ENCODE data around the gene PCSK7. TPM values are rescaled to one million over a fixed set of nuclear protein-coding genes. Genes with fewer than 3 reads are reported as not detected.

PCSK7 gene
- total and polyA plus RNA-seq, 10 of the 15 experiments (the other 5 are each of a cell fraction or from before 2014, with no cell fraction given): 5.5 to 81.5 (median 51.6) TPM

GRCh38 chr11:117194267-117194666, 37.6 kb downstream of the PCSK7 start:
- WGBS (ENCODE audit: insufficient coverage, insufficient replicate concordance, low lambda C conversion rate, missing lambda C conversion rate): 96% methylated on average over 5 of the region's 5 CpGs
- peaks cover 12% of the 10 kb centered on the region for H3K4me1 ChIP-seq (ENCODE audit: control insufficient read depth, insufficient read depth, low read length)
- ChIA-PET RAD21 (ENCODE audit: unreplicated experiment) (interaction anchor here (1.1 kb wide), 1 partner anchor 13 kb away, joined by 3 read pairs; no protein-coding TSS in a partner anchor), CTCF (interaction anchor here (3.0 to 4.0 kb wide), 2 partner anchors 13 to 33 kb away, joined by 16 to 18 read pairs; no protein-coding TSS in a partner anchor), SMC1A (ENCODE audit: uncharacterized antibody, unreplicated experiment) (interaction anchor here (1.1 to 1.9 kb wide), 2 partner anchors 13 to 33 kb away, joined by 4 to 6 read pairs; no protein-coding TSS in a partner anchor), POLR2A (no interaction called here)
- no peak for DNase-seq (ENCODE audit: low read depth, low spot score)
- no peaks in the 10 kb centered on the region for H3K79me2 ChIP-seq (ENCODE audit: control insufficient read depth, insufficient read depth, low read length)
- no TSS peak for BruUV-seq (replicated peaks)
- no peaks in the 10 kb centered on the region for H3K9me3 ChIP-seq (replicated peaks; ENCODE audit: control insufficient read depth, insufficient read depth, low read length)
- H4K20me1 ChIP-seq (ENCODE audit: control insufficient read depth, insufficient read depth): no peaks in the 10 kb centered on the region
- H3K9ac ChIP-seq (ENCODE audit: control insufficient read depth, insufficient read depth, low read length): no peak overlapping the region
- no peaks in the 10 kb centered on the region for H3K27me3 ChIP-seq (replicated peaks in 1 of 2; ENCODE audit: control insufficient read depth in 2 of 2, insufficient read depth in 2 of 2, low read length in 1 of 2)
- FAIRE-seq: no peak
- no peak for ATAC-seq
- no peak overlapping the region for H2AFZ ChIP-seq (ENCODE audit: control insufficient read depth, low read depth, low read length)
- H3K27ac ChIP-seq (ENCODE audit: control insufficient read depth, insufficient read depth): no peak overlapping the region
- H3K4me2 ChIP-seq (ENCODE audit: control insufficient read depth, insufficient read depth): no peak overlapping the region
- H3K36me3 ChIP-seq (ENCODE audit: control insufficient read depth in 2 of 2, insufficient read depth in 2 of 2, low read length in 1 of 2): peaks cover 3 to 4% of the 10 kb centered on the region in 2 experiments; a peak in 3 of 4 replicates
- TF ChIP-seq WRNIP1 (IDR thresholded peaks at IDR 0.05; ENCODE audit: borderline replicate concordance, low read depth, low read length) (no peak), SIX5 (IDR thresholded peaks at IDR 0.05; ENCODE audit: low read depth, low read length, severe bottlenecking) (no peak), NFYB (IDR thresholded peaks at IDR 0.05; ENCODE audit: insufficient read depth, low read depth, low read length) (no peak), ZBTB4 (CRISPR knock-in tag; IDR thresholded peaks at IDR 0.05) (no peak), ZNF207 (IDR thresholded peaks at IDR 0.05; ENCODE audit: borderline replicate concordance) (no peak), RELA (IDR thresholded peaks at IDR 0.05; ENCODE audit: borderline replicate concordance, partially characterized antibody) (no peak), SUZ12 (IDR thresholded peaks at IDR 0.05; ENCODE audit: unreplicated experiment) (no peak), BACH1 (IDR thresholded peaks at IDR 0.05; ENCODE audit: borderline replicate concordance) (no peak), HDAC2 (IDR thresholded peaks at IDR 0.05) (no peak), CEBPZ (IDR thresholded peaks at IDR 0.05; ENCODE audit: low read depth, low read length) (no peak), PAX5 (IDR thresholded peaks at IDR 0.05; ENCODE audit: borderline replicate concordance, low read depth, low read length) (no peak), SIN3A (IDR thresholded peaks at IDR 0.05; ENCODE audit: low read depth, low read length) (no peak), NRF1 (conservative IDR thresholded peaks at IDR 0.05; ENCODE audit: low read depth, low read length) (no peak), TCF7 (IDR thresholded peaks at IDR 0.05; ENCODE audit: borderline replicate concordance) (no peak), MTA3 (IDR thresholded peaks at IDR 0.05; ENCODE audit: borderline replicate concordance, low read length) (no peak)
- TF ChIP-seq, protein P1, sequence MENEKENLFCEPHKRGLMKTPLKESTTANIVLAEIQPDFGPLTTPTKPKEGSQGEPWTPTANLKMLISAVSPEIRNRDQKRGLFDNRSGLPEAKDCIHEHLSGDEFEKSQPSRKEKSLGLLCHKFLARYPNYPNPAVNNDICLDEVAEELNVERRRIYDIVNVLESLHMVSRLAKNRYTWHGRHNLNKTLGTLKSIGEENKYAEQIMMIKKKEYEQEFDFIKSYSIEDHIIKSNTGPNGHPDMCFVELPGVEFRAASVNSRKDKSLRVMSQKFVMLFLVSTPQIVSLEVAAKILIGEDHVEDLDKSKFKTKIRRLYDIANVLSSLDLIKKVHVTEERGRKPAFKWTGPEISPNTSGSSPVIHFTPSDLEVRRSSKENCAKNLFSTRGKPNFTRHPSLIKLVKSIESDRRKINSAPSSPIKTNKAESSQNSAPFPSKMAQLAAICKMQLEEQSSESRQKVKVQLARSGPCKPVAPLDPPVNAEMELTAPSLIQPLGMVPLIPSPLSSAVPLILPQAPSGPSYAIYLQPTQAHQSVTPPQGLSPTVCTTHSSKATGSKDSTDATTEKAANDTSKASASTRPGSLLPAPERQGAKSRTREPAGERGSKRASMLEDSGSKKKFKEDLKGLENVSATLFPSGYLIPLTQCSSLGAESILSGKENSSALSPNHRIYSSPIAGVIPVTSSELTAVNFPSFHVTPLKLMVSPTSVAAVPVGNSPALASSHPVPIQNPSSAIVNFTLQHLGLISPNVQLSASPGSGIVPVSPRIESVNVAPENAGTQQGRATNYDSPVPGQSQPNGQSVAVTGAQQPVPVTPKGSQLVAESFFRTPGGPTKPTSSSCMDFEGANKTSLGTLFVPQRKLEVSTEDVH (IDR thresholded peaks at IDR 0.05; ENCODE audit: low read depth, partially characterized antibody): no peak
- in situ Hi-C loops (cut with MboI): no loop called here
- H3K4me3 ChIP-seq: no peak overlapping the region
- intact Hi-C loops (cut with micrococcal nuclease; ENCODE audit: unreplicated experiment): no loop called here

Measured in GM12878 (cell line).